ENCODE results near the gene MBNL1.

- TF ChIP-seq CTCF (IDR thresholded peaks at IDR 0.05) (no peak), POLR2A (IDR thresholded peaks at IDR 0.05) (no peak)
Measured at GRCh38 chr3:152256851-152257562, 11.7 kb upstream of the MBNL1 start.
